IMR-90 (cell line): ENCODE measurements around the gene KCTD20. TPM values are rescaled to one million over a fixed set of nuclear protein-coding genes. Genes with fewer than 3 reads are reported as not detected.

Experiments used
- ATAC-seq: fragments of 200-7000 bp; cut with Tn5 transposase; 2 replicates; pipeline ENCODE4 v1.9.1; 2020; ENCODE audit warnings: low read depth, mild to moderate bottlenecking, moderate library complexity
- BruUV-seq: library from RNA; stranded (reverse); fragments of 400-500 nt; replicated peaks from 2 replicates; lab custom pipeline; 2021; lab: Mats Ljungman, UMichigan
- CTCF ChIA-PET: fragments of 300-600 bp; formaldehyde crosslinking; extraction: SDS; loops from one replicate; lab custom pipeline; 2021; ENCODE audit warnings: antibody characterized with exemption; lab: Yijun Ruan, JAX
- POLR2A ChIA-PET: fragments of 300-600 bp; sonication (Branson Sonifier 250); formaldehyde crosslinking; loops from one replicate; lab custom pipeline; 2022; ENCODE audit warnings: antibody characterized with exemption; ENCODE audit not compliant: unreplicated experiment; lab: Charles Lee
- DNase-seq: peaks from one replicate; pipeline ENCODE4 v3.0.0; 2013
- H2AFZ ChIP-seq: replicated peaks from 2 replicates; pipeline ENCODE3; 2013; ENCODE audit warnings: low read length, mild to moderate bottlenecking; ENCODE audit not compliant: poor library complexity
- H2AK5ac ChIP-seq: 2 replicates; pipeline ENCODE4 v1.6.1; 2013; ENCODE audit warnings: low read depth, low read length, inconsistent platforms
- H2AK9ac ChIP-seq: replicated peaks from 2 replicates; pipeline ENCODE3; 2013; ENCODE audit warnings: mild to moderate bottlenecking, low read depth, low read length, moderate library complexity; ENCODE audit not compliant: poor library complexity
- H2BK120ac ChIP-seq: 2 replicates; pipeline ENCODE4 v1.6.1; 2013; ENCODE audit warnings: low read depth, low read length, inconsistent platforms
- H2BK15ac ChIP-seq: 3 replicates; pipeline ENCODE4 v1.6.1; 2013; ENCODE audit warnings: low read depth, low read length, inconsistent platforms
- H2BK20ac ChIP-seq: 2 replicates; pipeline ENCODE4 v1.6.1; 2013; ENCODE audit warnings: low read depth, mild to moderate bottlenecking, inconsistent platforms, low read length, moderate library complexity
- H2BK5ac ChIP-seq: 2 replicates; pipeline ENCODE4 v1.6.1; 2013; ENCODE audit warnings: mild to moderate bottlenecking, low read depth, low read length, inconsistent platforms; ENCODE audit not compliant: poor library complexity, severe bottlenecking
- H3K14ac ChIP-seq: replicated peaks from 2 replicates; pipeline ENCODE4 v1.6.1; 2013; ENCODE audit warnings: low read depth, low read length, inconsistent platforms
- H3K18ac ChIP-seq: 2 replicates; pipeline ENCODE4 v1.6.1; 2013; ENCODE audit warnings: low read depth, low read length, control low read depth
- H3K23ac ChIP-seq: 2 replicates; pipeline ENCODE4 v1.6.1; 2013; ENCODE audit warnings: low read depth, low read length, inconsistent platforms
- H3K27ac ChIP-seq: 2 replicates; pipeline ENCODE4 v1.5.1; 2013; ENCODE audit warnings: mild to moderate bottlenecking, control low read depth, low read length; ENCODE audit not compliant: insufficient read depth
- H3K27me3 ChIP-seq: 2 replicates; pipeline ENCODE4 v1.6.1; 2013; ENCODE audit warnings: low read length; ENCODE audit not compliant: control insufficient read depth, insufficient read depth
- H3K36me3 ChIP-seq: 2 replicates; pipeline ENCODE4 v1.6.1; 2013; ENCODE audit warnings: low read length, mixed read lengths; ENCODE audit not compliant: control insufficient read depth, insufficient read depth
- H3K4ac ChIP-seq: 2 replicates; pipeline ENCODE4 v1.6.1; 2013; ENCODE audit warnings: low read depth, low read length, inconsistent platforms
- H3K4me1 ChIP-seq: 2 replicates; pipeline ENCODE4 v1.6.1; 2013; ENCODE audit warnings: low read length, mixed read lengths; ENCODE audit not compliant: control insufficient read depth, insufficient read depth
- H3K4me2 ChIP-seq: 2 replicates; pipeline ENCODE4 v1.6.1; 2013; ENCODE audit warnings: low read depth, mild to moderate bottlenecking, control low read depth, low read length, moderate library complexity
- H3K4me3 ChIP-seq: 2 replicates; pipeline ENCODE4 v1.5.1; 2013; ENCODE audit warnings: low read depth, mild to moderate bottlenecking, control low read depth, low read length, moderate library complexity; ENCODE audit not compliant: insufficient read depth
- H3K56ac ChIP-seq: 2 replicates; pipeline ENCODE4 v1.6.1; 2013; ENCODE audit warnings: low read length, inconsistent platforms; ENCODE audit not compliant: insufficient read depth; ENCODE audit errors: extremely low read depth
- H3K79me1 ChIP-seq, 2 experiments: 2 replicates each; pipeline ENCODE4 v1.6.1; 2013; ENCODE audit warnings: low read length in 2 of 2, inconsistent platforms in 1 of 2, low read depth in 1 of 2
- H3K9ac ChIP-seq: 2 replicates; pipeline ENCODE4 v1.6.1; 2013; ENCODE audit warnings: low read depth, low read length, control low read depth
- H3K9me1 ChIP-seq: 2 replicates; pipeline ENCODE4 v1.6.1; 2013; ENCODE audit warnings: low read length, inconsistent platforms; ENCODE audit not compliant: insufficient read depth
- H3K9me3 ChIP-seq: 2 replicates; pipeline ENCODE4 v1.6.1; 2013; ENCODE audit warnings: low read length; ENCODE audit not compliant: control insufficient read depth, insufficient read depth
- H4K20me1 ChIP-seq: 2 replicates; pipeline ENCODE4 v1.6.1; 2013; ENCODE audit warnings: low read length, inconsistent platforms; ENCODE audit not compliant: insufficient read depth
- H4K5ac ChIP-seq: 2 replicates; pipeline ENCODE4 v1.6.1; 2013; ENCODE audit warnings: mild to moderate bottlenecking, low read depth, low read length, control low read depth
- H4K8ac ChIP-seq, 2 experiments: 2 replicates each; pipeline ENCODE4 v1.6.1; 2013; ENCODE audit warnings: low read depth in 2 of 2, low read length in 2 of 2, control low read depth in 1 of 2, inconsistent platforms in 1 of 2
- H4K91ac ChIP-seq: 2 replicates; pipeline ENCODE4 v1.6.1; 2013; ENCODE audit warnings: low read depth, low read length, inconsistent platforms; ENCODE audit not compliant: insufficient read depth
- BHLHE40 ChIP-seq: fragments of 150-350 bp; IDR thresholded peaks from 2 replicates; pipeline ENCODE4 v1.6.1; 2016; ENCODE audit warnings: mild to moderate bottlenecking, low read depth, low read length
- CEBPB ChIP-seq: IDR thresholded peaks from 2 replicates; pipeline ENCODE4 v1.6.1; 2012; ENCODE audit warnings: low read depth, low read length, improper control_type of control experiment
- CHD1 ChIP-seq: IDR thresholded peaks from 2 replicates; pipeline ENCODE4 v1.6.1; 2012; ENCODE audit warnings: low read depth, low read length, improper control_type of control experiment
- FOS ChIP-seq: fragments of 150-350 bp; IDR thresholded peaks from 2 replicates; pipeline ENCODE4 v1.6.1; 2016; ENCODE audit warnings: low read depth, low read length
- MAFK ChIP-seq: IDR thresholded peaks from 2 replicates; pipeline ENCODE4 v1.6.1; 2012; ENCODE audit warnings: low read depth, low read length, improper control_type of control experiment
- MAZ ChIP-seq: IDR thresholded peaks from 2 replicates; pipeline ENCODE4 v1.6.1; 2012; ENCODE audit warnings: low read depth, mild to moderate bottlenecking, low read length, improper control_type of control experiment, moderate library complexity, borderline replicate concordance
- MXI1 ChIP-seq: IDR thresholded peaks from 2 replicates; pipeline ENCODE4 v1.6.1; 2012; ENCODE audit warnings: low read depth, mild to moderate bottlenecking, low read length, moderate library complexity, borderline replicate concordance
- NFE2L2 ChIP-seq: fragments of 150-350 bp; IDR thresholded peaks from 2 replicates; pipeline ENCODE4 v1.6.1; 2016; ENCODE audit warnings: low read depth, mild to moderate bottlenecking, low read length
- POLR2A ChIP-seq: IDR thresholded peaks from 2 replicates; pipeline ENCODE4 v1.6.1; 2012; ENCODE audit warnings: mild to moderate bottlenecking, low read depth, low read length
- RAD21 ChIP-seq: IDR thresholded peaks from 2 replicates; pipeline ENCODE4 v1.6.1; 2012; ENCODE audit warnings: low read length, improper control_type of control experiment
- RCOR1 ChIP-seq: IDR thresholded peaks from 2 replicates; pipeline ENCODE4 v1.6.1; 2012; ENCODE audit warnings: mild to moderate bottlenecking, low read length, improper control_type of control experiment; ENCODE audit not compliant: insufficient replicate concordance
- RFX5 ChIP-seq: IDR thresholded peaks from 2 replicates; pipeline ENCODE4 v1.8.0; 2012; ENCODE audit warnings: low read depth, mild to moderate bottlenecking, low read length, moderate library complexity
- SMC3 ChIP-seq: fragments of 150-350 bp; IDR thresholded peaks from 2 replicates; pipeline ENCODE4 v1.6.1; 2016; ENCODE audit warnings: low read depth, mild to moderate bottlenecking, antibody characterized with exemption, low read length, moderate library complexity
- dilution Hi-C: fragments of 300-500 bp; cut with HindIII; formaldehyde crosslinking; loops from one replicate; pipeline ENCODE4 v1.14.3; 2018; ENCODE audit warnings: low sequenced_read_pairs; ENCODE audit not compliant: unreplicated experiment
- in situ Hi-C: fragments of 300-500 bp; cut with MboI; formaldehyde crosslinking; loops from 3 replicates; pipeline ENCODE4 v1.14.3; 2019; ENCODE audit warnings: low sequenced_read_pairs, inconsistent platforms, mixed read lengths
- intact Hi-C: fragments of 100-400 bp; cut with micrococcal nuclease; formaldehyde crosslinking; loops from 2 replicates; pipeline ENCODE4 v1.10.0; 2022
- polyA plus RNA-seq, 3 experiments: library from polyadenylated mRNA; depleted of rRNA; stranded (reverse); fragments of >200 nt; gene quantifications; 2 replicates each; pipeline ENCODE4 v1.2.3, GENCODE V29; 2012; ENCODE audit warnings: low replicate concordance in 1 of 3
- total RNA-seq: library from RNA; depleted of rRNA; stranded (reverse); fragments of >200 nt; gene quantifications from 2 replicates; pipeline ENCODE4 v1.2.3, GENCODE V29; 2012
- TF ChIP-seq, protein P1 (sequence below): fragments of 150-350 bp; IDR thresholded peaks from 2 replicates; pipeline ENCODE4 v1.6.1; 2016; ENCODE audit warnings: low read depth, mild to moderate bottlenecking, low read length, moderate library complexity, borderline replicate concordance
- TF ChIP-seq, protein P2 (sequence below): fragments of 150-350 bp; IDR thresholded peaks from 2 replicates; pipeline ENCODE4 v1.6.1; 2017; ENCODE audit warnings: mild to moderate bottlenecking, antibody characterized with exemption, low read length, low read depth
- TF ChIP-seq, protein P3 (sequence below): conservative IDR thresholded peaks from 2 replicates; pipeline ENCODE4 v1.5.1; 2012; ENCODE audit warnings: mild to moderate bottlenecking, low read depth, low read length, improper control_type of control experiment

KCTD20 gene
- total and polyA plus RNA-seq, 2 of the 4 experiments (the other 2 are of a cell fraction): 55.4 to 150 TPM

DNA sequence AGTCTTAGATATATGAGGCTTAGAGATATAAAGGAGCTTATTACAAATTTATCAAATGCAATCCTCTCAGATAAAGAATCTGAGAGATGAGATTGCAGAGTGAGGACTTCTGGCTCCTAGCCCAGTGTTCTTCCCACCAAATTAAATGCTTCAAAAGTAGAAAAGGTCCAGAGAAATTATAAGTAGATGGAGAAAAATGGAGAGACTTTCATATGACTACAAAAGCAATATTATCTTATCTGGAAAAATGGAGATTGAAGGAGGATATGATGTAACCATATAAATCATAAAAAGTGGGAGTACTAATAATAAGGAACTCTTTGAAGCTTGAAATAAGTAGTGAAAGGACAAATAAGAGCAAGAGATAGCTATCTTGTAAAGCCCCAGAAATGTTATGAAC, 2.8 kb downstream of the KCTD20 start:
- POLR2A ChIA-PET: interaction anchor here (0.5 kb wide), 1 partner anchor 155 kb away, joined by 7 read pairs; no protein-coding TSS in a partner anchor
- no peak overlapping the region for H3K4ac ChIP-seq
- dilution Hi-C loops: no loop called here
- no peak overlapping the region for H4K8ac ChIP-seq
- DNase-seq (no peak), ATAC-seq (no peak)
- intact Hi-C loops: no loop called here
- peak overlapping the region; percentile 51 for H2BK5ac ChIP-seq
- H2AFZ ChIP-seq: no peak overlapping the region
- 0 out of 2 replicates have a peak, but pooled peaks cover 2% of the 10 kb centered on the region for H3K9me3 ChIP-seq
- H2AK5ac ChIP-seq: no peak overlapping the region
- H4K5ac ChIP-seq: no peak overlapping the region
- no peak for TF ChIP-seq SMC3
- no peak for TF ChIP-seq MXI1
- no peak for TF ChIP-seq BHLHE40
- no peak for TF ChIP-seq MAZ
- no peak for TF ChIP-seq POLR2A
- no peak for TF ChIP-seq CEBPB
- TF ChIP-seq RCOR1: no peak
- TF ChIP-seq, protein P1, sequence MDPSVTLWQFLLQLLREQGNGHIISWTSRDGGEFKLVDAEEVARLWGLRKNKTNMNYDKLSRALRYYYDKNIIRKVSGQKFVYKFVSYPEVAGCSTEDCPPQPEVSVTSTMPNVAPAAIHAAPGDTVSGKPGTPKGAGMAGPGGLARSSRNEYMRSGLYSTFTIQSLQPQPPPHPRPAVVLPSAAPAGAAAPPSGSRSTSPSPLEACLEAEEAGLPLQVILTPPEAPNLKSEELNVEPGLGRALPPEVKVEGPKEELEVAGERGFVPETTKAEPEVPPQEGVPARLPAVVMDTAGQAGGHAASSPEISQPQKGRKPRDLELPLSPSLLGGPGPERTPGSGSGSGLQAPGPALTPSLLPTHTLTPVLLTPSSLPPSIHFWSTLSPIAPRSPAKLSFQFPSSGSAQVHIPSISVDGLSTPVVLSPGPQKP: no peak
- no peak for TF ChIP-seq RAD21
- no peak for TF ChIP-seq RFX5
- TF ChIP-seq NFE2L2: no peak
- TF ChIP-seq, protein P2, sequence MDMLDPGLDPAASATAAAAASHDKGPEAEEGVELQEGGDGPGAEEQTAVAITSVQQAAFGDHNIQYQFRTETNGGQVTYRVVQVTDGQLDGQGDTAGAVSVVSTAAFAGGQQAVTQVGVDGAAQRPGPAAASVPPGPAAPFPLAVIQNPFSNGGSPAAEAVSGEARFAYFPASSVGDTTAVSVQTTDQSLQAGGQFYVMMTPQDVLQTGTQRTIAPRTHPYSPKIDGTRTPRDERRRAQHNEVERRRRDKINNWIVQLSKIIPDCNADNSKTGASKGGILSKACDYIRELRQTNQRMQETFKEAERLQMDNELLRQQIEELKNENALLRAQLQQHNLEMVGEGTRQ: no peak
- TF ChIP-seq, protein P3, sequence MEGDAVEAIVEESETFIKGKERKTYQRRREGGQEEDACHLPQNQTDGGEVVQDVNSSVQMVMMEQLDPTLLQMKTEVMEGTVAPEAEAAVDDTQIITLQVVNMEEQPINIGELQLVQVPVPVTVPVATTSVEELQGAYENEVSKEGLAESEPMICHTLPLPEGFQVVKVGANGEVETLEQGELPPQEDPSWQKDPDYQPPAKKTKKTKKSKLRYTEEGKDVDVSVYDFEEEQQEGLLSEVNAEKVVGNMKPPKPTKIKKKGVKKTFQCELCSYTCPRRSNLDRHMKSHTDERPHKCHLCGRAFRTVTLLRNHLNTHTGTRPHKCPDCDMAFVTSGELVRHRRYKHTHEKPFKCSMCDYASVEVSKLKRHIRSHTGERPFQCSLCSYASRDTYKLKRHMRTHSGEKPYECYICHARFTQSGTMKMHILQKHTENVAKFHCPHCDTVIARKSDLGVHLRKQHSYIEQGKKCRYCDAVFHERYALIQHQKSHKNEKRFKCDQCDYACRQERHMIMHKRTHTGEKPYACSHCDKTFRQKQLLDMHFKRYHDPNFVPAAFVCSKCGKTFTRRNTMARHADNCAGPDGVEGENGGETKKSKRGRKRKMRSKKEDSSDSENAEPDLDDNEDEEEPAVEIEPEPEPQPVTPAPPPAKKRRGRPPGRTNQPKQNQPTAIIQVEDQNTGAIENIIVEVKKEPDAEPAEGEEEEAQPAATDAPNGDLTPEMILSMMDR: no peak
- TF ChIP-seq FOS: no peak
- no peak for TF ChIP-seq MAFK
- no peak for TF ChIP-seq CHD1
- no peak overlapping the region; the same call in 1 of the 2 replicates for H3K4me2 ChIP-seq
- no peak overlapping the region for H2BK15ac ChIP-seq
- no peaks in the 10 kb centered on the region for H3K27me3 ChIP-seq
- H3K36me3 ChIP-seq: peaks cover 4% of the 10 kb centered on the region
- H2AK9ac ChIP-seq: no peak overlapping the region
- peaks cover 0 to 56% of the 10 kb centered on the region in 2 experiments; a peak in 3 of 4 replicates for H3K79me1 ChIP-seq
- no peak overlapping the region for H3K23ac ChIP-seq
- H3K9me1 ChIP-seq: no peaks in the 10 kb centered on the region; the same call in 1 of the 2 replicates
- H2BK20ac ChIP-seq: no peak overlapping the region
- BruUV-seq: no TSS peak
- H3K4me3 ChIP-seq: no peak overlapping the region
- no peak overlapping the region for H3K9ac ChIP-seq
- H3K14ac ChIP-seq: no peak overlapping the region
- H4K20me1 ChIP-seq: peaks cover 35% of the 10 kb centered on the region
- H2BK120ac ChIP-seq: no peak overlapping the region
- H3K56ac ChIP-seq: no peak overlapping the region
- no peak overlapping the region for H4K91ac ChIP-seq
- H3K27ac ChIP-seq: no peak overlapping the region
- peaks cover 6% of the 10 kb centered on the region for H3K4me1 ChIP-seq
- in situ Hi-C loops: no loop called here
- CTCF ChIA-PET: no interaction called here
- H3K18ac ChIP-seq: no peak overlapping the region
